GF-D8 (cell line): Measurements from ENCODE around the gene GMNN.

Source experiments
- DNase-seq: peaks from one replicate; lab custom pipeline; 2025; lab: John Stamatoyannopoulos, UW

Gene GMNN

DNA sequence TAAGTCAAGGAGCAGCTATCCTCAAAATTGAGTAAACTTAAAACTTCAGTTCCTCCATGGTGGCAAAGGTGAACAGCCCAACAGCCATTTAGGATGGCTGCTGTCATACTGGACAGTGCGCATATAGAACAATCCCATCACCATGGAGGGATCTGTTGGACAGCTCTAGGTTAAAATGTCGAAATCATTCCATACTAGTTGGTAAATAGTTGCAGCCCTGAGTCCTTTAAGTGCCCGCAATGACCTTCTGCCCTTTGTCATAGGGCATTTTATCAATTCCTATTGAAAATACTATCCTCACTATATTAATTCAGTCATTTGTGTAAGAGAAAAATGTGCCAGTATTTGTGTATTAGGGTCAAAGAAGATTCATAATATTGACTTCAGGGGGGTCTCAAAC is 32.8 kb downstream of the GMNN start:
- DNase-seq = no peak

DNA sequence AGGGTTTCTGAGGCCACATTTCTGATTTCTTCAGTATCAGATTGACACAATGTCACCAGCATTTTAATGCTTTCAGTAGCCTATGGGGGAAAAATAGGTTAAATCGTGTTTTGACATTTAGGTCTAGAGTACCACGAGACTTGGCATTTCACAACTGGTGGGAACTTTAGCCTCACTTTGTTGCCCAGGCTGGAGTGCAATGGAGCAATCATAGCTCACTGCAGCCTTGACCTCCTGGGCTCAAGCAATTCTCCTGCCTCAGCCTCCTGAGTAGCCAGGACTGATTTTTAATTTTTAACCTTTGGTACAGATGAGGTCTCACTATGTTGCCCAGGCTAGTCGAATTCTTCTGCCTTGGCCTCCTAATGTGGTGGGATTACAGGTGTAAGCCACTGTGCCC is 35.0 kb downstream of the GMNN start:
- DNase-seq = no peak

DNA sequence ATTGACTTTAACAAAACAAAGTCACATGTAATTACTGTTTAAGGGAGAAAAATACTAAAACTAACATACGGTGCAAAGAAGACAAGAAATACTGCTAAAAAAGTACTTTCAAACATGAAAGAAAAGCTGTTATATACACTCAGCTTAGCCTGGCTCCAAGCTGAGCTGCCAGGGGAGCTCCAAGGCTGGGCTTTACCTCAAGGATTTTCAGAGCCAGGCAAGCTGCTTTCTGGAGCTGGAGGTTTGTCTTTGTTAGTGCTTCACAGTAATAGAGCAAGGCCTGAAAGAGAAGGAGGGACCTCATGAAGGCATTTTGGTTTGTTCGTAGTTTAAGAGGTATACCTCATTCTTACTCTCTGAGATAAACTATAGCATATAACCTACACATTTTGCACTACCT is 43.6 kb downstream of the GMNN start:
- DNase-seq = no peak

DNA sequence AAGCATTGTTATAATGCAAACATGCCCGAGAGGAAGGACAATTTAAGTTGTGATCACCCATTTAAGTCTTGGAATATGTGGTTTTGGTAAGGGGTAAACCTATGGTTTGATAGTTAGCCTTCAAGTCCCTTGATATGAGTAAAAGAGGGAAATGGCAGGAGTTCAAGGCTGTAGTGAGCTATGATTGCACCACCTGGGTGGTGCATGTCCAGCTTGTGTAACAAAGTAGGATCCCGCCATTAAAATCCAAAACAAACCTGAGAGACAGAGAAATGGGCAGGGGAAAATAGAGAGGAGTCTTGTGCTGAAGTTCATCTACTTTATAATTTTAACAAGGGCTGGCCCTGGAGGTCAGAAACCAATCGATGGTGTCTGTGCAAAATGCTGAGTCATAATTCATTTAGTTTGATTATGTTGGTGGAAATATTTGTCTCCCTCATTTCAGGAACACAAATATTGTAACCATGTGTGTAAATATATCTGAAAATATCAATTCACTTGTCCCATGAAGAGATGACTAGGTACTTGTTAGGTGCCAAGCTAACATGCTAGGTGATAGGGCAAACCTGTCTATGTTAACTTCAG is 47.2 kb downstream of the GMNN start:
- DNase-seq = no peak

DNA sequence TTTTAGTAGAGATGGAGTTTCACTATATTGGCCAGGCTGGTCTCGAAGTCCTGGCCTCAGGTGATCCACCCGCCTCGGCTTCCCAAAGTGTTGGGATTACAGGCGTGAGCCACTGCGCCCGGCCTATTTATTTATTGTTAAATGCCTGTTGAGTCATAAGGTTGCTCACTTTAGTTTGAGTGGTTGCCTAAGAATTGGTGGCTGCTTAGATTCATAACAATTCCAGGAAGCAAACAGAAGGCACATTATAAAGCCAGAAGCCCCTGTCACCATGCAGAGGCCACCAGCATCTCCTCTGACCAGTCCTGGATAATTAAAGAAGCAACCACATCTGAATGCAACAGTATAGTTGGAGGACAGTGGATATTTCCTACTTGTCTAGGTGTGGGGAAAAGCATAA is 48.0 kb downstream of the GMNN start:
- no peak for DNase-seq

DNA sequence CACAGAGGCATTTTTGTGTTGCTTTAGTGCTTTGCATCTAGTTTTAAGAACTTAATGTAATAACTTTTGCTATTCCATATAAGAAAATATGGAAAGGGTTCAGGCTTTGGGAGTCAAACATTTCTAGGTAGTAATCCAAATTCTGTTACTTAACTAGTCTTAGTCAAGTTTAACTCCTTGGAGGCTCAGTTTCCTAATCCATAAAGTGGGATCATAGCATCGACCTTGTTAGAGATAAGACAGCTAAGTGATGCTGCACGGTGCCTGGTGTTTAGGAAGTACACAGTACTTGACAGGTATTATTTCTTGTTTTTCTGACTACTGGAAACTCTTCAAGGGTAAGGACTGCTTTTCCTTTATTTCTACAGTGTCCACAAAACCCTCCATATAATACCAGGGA is 48.4 kb downstream of the GMNN start:
- no peak for DNase-seq

DNA sequence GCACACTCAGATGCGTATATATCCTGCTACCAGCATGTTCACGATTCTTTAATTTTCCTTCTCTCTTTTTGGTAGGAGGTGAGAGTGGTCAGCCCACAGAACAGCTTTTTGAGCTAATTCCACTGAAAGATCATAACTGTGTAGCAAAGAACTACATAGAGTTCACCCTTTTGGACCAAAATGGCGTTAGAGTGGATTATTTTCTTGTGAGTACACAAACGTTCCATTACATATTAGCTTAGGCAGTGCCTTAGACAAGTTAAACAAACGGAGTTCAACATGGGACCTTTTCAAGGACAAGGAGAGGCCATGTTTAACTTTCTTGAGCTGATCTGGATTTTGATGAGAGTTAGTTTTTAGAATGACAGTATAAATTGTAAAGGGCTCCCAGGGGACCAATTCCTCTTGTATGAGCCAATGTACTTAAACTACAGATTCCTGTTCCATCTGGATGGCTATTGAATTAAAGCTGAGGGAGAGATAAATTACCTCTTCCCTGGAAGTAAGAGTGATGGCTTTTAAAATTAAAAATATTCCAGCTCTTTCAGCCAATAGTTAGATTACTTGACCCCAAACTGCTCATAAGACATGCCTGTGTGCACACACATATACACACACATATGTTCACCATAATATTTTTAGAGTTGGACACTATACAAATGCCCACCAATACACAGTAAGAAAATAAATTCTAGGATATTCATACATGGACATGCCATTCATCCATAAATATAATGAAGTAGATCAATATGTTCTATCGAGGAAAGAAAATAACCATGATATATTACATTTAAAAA is 49.6 kb downstream of the GMNN start:
- no peak for DNase-seq

DNA sequence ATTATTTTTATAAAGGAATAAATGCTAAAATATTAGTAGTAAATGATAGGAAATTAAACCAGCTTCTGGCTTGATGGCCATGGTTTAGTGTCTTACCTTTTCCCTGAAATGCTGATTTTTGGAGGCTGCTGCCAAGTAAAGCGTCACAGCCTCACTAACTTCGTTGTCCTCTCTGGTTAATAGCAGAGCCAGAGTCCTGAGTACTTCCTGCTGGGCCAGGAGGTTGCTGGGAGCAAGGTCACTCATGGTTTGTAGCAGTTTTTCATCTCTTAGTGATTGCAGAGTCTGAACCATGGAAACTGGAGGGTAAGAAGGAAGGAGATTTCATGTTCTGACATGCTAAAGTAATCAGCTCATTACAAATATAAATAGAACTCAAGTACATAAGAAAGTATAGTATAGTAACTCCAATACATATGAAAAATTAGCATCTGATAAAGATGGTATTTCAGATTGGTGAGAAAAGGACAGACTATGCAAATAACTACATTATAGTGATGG is 50.4 kb downstream of the GMNN start:
- DNase-seq = no peak

DNA sequence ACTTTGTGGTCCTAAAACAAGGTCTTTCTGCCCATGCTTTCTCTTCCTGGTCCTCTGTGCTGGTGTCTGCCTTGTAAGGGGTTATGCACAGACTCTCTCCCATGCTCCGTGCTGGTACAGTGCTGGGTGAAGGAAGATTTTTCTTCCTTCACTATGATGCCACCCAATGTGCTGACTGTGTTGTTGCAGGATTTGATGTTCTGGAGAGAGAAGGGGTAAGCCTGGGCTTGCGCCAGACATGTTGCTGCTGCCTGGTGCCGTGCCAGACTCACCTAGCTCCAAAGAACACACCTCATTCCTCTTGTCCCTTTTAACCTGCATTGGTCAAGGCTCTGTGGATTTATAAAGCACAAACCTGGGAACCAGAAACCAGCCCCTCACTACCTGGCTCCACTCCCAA is 52.4 kb downstream of the GMNN start:
- no peak for DNase-seq

DNA sequence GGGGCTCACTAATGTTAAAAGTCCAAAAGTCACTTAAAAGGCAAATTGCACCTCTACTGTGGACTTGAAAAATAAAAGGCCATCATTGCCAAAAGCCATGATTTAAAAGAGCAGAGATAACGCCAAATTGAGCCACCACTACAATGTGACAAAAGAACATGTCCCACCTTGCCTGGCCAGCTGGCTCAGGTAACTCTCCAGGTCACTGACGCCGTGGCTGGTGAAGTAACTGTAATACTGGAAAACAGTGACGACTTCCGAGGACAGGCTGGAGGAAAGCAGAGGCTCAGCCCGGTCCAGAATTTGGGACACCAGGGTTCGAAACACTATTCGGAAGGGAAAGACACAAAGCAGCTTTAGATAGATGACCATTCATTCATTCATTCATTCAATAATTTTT is 53.2 kb downstream of the GMNN start:
- DNase-seq = no peak

DNA sequence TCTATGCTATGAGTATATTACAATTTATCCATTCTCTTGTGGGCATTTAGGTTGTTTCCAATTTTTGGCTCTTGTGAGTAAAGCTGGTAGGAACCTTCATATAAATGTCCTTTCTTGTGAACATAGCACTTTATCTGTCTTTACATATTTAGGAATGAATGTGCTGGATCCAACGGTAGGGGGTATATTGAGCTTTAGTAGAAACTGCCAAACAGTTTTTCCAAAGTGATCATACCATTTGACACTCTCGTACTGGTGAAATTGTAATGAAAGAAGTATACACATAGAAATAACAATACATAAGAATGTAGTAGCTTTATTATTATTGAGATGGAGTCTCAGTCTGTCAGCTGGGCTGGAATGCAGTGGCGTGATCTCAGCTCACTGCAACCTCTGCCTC is 54.9 kb downstream of the GMNN start:
- DNase-seq = no peak

DNA sequence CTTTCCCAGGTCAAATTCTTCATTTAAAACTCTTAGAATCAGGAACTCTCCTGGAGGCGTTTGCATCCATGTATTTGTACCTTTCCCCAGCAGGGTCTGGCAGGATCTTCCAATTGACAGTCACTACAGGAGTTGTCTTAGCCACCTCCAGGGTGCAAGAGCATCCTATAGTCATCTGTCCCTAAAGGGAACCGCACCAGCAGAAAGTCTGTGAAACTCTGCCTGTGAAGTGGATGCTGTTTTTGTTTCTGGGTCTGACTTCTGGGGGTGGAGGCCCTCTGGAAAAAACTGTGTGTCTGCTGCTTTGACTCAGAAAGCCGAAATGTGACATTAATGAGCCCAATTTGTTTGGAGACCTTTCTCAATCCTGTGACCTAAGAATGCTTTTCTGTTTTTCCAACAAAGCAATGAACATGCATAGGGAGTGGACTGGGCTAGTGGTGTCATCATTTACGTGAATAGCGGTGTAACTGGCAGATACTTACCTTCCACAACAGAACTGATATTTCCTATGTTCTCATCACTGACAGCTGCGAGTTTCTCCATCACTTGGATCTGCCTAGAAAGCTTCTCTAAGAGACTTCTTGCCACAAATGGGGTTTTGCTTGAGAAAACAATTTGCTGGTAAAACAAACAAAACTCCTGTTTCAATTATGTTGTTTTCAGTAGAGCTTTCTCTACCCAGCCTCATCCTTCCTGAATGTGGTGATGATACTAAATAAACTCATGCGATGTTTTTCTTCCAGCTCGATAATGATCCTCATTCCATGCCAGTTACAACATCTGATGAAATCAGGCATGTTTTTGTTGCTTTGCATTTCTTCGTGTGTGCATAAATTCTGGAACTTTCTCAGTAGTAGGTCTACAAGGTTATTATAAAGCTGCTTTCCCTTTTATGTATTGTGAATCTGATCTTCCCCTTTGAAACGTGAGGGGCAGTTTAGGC is 57.3 kb downstream of the GMNN start:
- no peak for DNase-seq

DNA sequence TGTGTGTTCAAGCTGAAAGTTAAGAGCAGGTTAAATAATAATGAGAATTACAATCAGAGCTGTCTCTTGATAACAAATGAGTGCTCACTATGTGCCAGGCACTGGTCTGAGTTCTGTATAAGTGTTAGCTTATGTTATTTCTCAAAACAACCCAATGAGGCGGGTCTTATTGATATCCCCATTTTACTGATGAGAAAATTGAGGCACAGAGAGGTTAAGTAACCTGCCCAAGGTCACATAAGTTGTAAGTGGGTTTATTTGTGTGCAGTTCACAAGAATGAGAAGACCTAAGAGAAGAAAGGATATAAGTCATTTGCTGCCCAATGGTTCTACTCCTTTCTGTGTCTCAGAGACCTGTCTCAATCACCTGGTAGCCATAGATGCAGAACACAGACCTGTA is 58.1 kb downstream of the GMNN start:
- no peak for DNase-seq

DNA sequence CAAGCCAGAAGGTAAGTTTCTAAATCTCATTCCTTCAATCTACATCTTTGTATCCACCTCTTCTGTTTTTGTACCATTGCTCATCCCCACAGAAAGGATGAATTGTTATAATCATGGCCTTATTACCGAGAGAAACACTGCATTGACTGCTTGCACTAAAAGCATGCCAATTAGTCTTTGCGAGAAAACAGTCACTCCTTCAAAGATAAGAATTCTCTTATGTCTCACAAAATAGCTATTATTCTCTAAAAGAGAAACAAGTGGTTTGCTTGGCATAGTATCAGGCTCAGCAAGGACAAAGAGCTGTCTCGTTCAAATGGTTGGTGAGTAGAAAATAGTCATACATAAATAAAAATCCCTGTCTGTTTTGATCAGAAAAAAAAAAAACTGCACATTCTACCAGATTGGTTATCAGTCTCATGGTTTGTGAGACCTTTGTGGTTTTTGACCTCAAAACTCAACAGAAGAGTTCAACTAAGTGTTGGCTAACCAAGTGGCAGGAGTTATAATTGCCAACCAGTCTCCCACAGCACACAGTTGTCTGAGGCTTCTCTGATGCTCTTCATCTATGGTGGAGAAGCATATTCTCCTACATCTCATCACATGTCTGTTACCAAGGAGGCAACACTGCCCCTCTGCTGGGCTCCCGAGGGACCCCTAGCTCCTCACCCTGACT is 59.1 kb downstream of the GMNN start:
- DNase-seq = no peak
